Liver (tissue), 3 donors: ENCODE data around the gene PIEZO2.

Experiments
- HNF4A ChIP-seq, 2 donors: conservative IDR thresholded peaks; 2 replicates each; pipeline ENCODE4 v1.6.1; 2016; ENCODE audit warnings: antibody characterized with exemption in 2 of 2, mild to moderate bottlenecking in 2 of 2
- RAD21 ChIP-seq, 2 donors: IDR thresholded peaks; 2 replicates each; pipeline ENCODE4 v1.6.1; 2016; ENCODE audit warnings: antibody characterized with exemption in 2 of 2, mild to moderate bottlenecking in 2 of 2
- SP1 ChIP-seq: IDR thresholded peaks from 2 replicates; pipeline ENCODE4 v1.6.1; 2018; ENCODE audit warnings: antibody characterized with exemption, mild to moderate bottlenecking
- YY1 ChIP-seq: IDR thresholded peaks from 2 replicates; pipeline ENCODE4 v1.6.1; 2016; ENCODE audit warnings: antibody characterized with exemption, mild to moderate bottlenecking
- TF ChIP-seq, protein P1 (sequence below): fragments of 150-350 bp; IDR thresholded peaks from 2 replicates; pipeline ENCODE4 v1.5.1; 2017; ENCODE audit warnings: improper control_type of control experiment, low read depth, low read length; ENCODE audit not compliant: missing input control
- TF ChIP-seq, protein P2 (sequence below): IDR thresholded peaks from 2 replicates; pipeline ENCODE4 v1.6.1; 2016; ENCODE audit warnings: antibody characterized with exemption, mild to moderate bottlenecking
- TF ChIP-seq, protein P3 (sequence below): IDR thresholded peaks from 2 replicates; pipeline ENCODE4 v1.6.1; 2016; ENCODE audit warnings: antibody characterized with exemption
- donor health status: healthy.
- donor health status: healthy.

DNA sequence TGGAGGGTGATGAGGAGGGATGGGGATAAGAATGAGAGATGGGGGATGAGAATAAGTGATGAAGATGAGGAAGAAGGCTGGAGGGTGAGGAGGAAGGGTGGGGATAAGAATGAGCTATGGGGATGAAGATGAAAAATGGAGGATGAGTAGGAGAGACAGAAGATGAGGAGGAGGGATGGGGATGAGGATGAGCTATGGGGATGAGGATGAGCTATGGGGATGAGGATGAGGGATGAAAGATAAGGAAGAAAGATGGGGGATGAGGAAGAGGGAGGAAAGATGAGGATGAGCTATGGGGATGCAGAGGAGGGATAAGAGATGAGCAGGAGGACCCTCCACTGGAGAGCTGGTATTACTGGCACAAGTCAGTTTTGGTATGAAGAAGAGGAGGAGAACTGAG lies 392.0 kb downstream of the PIEZO2 start:
- TF ChIP-seq HNF4A (conservative IDR thresholded peaks at IDR 0.05) = no peak
- TF ChIP-seq, protein P1, sequence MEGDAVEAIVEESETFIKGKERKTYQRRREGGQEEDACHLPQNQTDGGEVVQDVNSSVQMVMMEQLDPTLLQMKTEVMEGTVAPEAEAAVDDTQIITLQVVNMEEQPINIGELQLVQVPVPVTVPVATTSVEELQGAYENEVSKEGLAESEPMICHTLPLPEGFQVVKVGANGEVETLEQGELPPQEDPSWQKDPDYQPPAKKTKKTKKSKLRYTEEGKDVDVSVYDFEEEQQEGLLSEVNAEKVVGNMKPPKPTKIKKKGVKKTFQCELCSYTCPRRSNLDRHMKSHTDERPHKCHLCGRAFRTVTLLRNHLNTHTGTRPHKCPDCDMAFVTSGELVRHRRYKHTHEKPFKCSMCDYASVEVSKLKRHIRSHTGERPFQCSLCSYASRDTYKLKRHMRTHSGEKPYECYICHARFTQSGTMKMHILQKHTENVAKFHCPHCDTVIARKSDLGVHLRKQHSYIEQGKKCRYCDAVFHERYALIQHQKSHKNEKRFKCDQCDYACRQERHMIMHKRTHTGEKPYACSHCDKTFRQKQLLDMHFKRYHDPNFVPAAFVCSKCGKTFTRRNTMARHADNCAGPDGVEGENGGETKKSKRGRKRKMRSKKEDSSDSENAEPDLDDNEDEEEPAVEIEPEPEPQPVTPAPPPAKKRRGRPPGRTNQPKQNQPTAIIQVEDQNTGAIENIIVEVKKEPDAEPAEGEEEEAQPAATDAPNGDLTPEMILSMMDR = no peak
- no peak for TF ChIP-seq SP1
- no peak for TF ChIP-seq YY1
- TF ChIP-seq, protein P2, sequence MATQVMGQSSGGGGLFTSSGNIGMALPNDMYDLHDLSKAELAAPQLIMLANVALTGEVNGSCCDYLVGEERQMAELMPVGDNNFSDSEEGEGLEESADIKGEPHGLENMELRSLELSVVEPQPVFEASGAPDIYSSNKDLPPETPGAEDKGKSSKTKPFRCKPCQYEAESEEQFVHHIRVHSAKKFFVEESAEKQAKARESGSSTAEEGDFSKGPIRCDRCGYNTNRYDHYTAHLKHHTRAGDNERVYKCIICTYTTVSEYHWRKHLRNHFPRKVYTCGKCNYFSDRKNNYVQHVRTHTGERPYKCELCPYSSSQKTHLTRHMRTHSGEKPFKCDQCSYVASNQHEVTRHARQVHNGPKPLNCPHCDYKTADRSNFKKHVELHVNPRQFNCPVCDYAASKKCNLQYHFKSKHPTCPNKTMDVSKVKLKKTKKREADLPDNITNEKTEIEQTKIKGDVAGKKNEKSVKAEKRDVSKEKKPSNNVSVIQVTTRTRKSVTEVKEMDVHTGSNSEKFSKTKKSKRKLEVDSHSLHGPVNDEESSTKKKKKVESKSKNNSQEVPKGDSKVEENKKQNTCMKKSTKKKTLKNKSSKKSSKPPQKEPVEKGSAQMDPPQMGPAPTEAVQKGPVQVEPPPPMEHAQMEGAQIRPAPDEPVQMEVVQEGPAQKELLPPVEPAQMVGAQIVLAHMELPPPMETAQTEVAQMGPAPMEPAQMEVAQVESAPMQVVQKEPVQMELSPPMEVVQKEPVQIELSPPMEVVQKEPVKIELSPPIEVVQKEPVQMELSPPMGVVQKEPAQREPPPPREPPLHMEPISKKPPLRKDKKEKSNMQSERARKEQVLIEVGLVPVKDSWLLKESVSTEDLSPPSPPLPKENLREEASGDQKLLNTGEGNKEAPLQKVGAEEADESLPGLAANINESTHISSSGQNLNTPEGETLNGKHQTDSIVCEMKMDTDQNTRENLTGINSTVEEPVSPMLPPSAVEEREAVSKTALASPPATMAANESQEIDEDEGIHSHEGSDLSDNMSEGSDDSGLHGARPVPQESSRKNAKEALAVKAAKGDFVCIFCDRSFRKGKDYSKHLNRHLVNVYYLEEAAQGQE = no peak
- TF ChIP-seq, protein P3, sequence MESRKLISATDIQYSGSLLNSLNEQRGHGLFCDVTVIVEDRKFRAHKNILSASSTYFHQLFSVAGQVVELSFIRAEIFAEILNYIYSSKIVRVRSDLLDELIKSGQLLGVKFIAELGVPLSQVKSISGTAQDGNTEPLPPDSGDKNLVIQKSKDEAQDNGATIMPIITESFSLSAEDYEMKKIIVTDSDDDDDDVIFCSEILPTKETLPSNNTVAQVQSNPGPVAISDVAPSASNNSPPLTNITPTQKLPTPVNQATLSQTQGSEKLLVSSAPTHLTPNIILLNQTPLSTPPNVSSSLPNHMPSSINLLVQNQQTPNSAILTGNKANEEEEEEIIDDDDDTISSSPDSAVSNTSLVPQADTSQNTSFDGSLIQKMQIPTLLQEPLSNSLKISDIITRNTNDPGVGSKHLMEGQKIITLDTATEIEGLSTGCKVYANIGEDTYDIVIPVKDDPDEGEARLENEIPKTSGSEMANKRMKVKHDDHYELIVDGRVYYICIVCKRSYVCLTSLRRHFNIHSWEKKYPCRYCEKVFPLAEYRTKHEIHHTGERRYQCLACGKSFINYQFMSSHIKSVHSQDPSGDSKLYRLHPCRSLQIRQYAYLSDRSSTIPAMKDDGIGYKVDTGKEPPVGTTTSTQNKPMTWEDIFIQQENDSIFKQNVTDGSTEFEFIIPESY = no peak
- no peak for TF ChIP-seq RAD21 (IDR thresholded peaks at IDR 0.05)
